Fibroblast of lung (primary cell): Measurements from ENCODE around the gene MAST3. TPM values are rescaled to one million over a fixed set of nuclear protein-coding genes. Genes with fewer than 3 reads are reported as not detected.

ENCODE experiments used
- DNase-seq, 2 donors: peaks; one replicate each; pipeline versions ENCODE4 v3.0.0 to v3.0.0-alpha.2; 2010; ENCODE audit warnings: low read depth in 2 of 2
- H2AFZ ChIP-seq: 2 replicates; pipeline ENCODE4 v1.5.1; 2012; ENCODE audit warnings: low read length, control low read depth, inconsistent platforms
- H3K27ac ChIP-seq: 2 replicates; pipeline ENCODE4 v1.5.1; 2011; ENCODE audit warnings: low read length, control low read depth; ENCODE audit not compliant: insufficient read depth
- H3K27me3 ChIP-seq: 2 replicates; pipeline ENCODE4 v1.5.1; 2011; ENCODE audit warnings: mild to moderate bottlenecking, low read length; ENCODE audit not compliant: control insufficient read depth, insufficient read depth
- H3K36me3 ChIP-seq: 2 replicates; pipeline ENCODE4 v1.5.1; 2011; ENCODE audit warnings: low read length; ENCODE audit not compliant: control insufficient read depth, insufficient read depth
- H3K4me1 ChIP-seq: 2 replicates; pipeline ENCODE4 v1.5.1; 2011; ENCODE audit warnings: low read length; ENCODE audit not compliant: control insufficient read depth, insufficient read depth; ENCODE audit errors: extremely low read depth
- H3K4me2 ChIP-seq: 2 replicates; pipeline ENCODE4 v1.5.1; 2011; ENCODE audit warnings: low read length, control low read depth; ENCODE audit not compliant: insufficient read depth; ENCODE audit errors: extremely low read depth
- H3K4me3 ChIP-seq, 4 experiments: fragments of 200-600 bp in 1 of 4; sonication (generic) in 1 of 4; replicated peaks in 1 of 4; 2 replicates each; pipeline ENCODE4 v1.5.1; 2011 to 2016; ENCODE audit warnings: low read length in 4 of 4, low read depth in 3 of 4, mild to moderate bottlenecking in 3 of 4, control low read depth in 2 of 4, inconsistent platforms in 1 of 4, mixed read lengths in 1 of 4; ENCODE audit not compliant: insufficient read depth in 1 of 4; ENCODE audit errors: control extremely low read depth in 1 of 4
- H3K79me2 ChIP-seq: 2 replicates; pipeline ENCODE4 v1.5.1; 2012; ENCODE audit warnings: mild to moderate bottlenecking, low read length, inconsistent platforms; ENCODE audit not compliant: control insufficient read depth, insufficient read depth
- H3K9ac ChIP-seq: 2 replicates; pipeline ENCODE4 v1.5.1; 2011; ENCODE audit warnings: mild to moderate bottlenecking, low read length, control low read depth; ENCODE audit not compliant: insufficient read depth
- H3K9me3 ChIP-seq: 2 replicates; pipeline ENCODE4 v1.5.1; 2012; ENCODE audit warnings: low read depth, low read length; ENCODE audit not compliant: control insufficient read depth, insufficient read depth
- H4K20me1 ChIP-seq: 2 replicates; pipeline ENCODE4 v1.5.1; 2011; ENCODE audit warnings: low read length; ENCODE audit not compliant: control insufficient read depth, insufficient read depth; ENCODE audit errors: extremely low read depth
- EZH2 ChIP-seq: IDR thresholded peaks from 2 replicates; pipeline ENCODE4 v1.5.1; 2012; ENCODE audit warnings: low read length, control low read depth, mild to moderate bottlenecking; ENCODE audit errors: missing control alignments
- polyA plus RNA-seq, 2 donors: library from polyadenylated mRNA; depleted of rRNA in 1 of 2; stranded (reverse) in 1 of 2; unstranded in 1 of 2; fragments of >200 nt; gene quantifications; 2 replicates each; pipeline ENCODE4 v1.2.1, GENCODE V29; 2011 to 2012; ENCODE audit warnings: missing spikeins in 1 of 2
- total RNA-seq: library from RNA; depleted of rRNA; stranded (reverse); fragments of >200 nt; gene quantifications from 2 replicates; pipeline ENCODE4 v1.2.1, GENCODE V29; 2014
- TF ChIP-seq, protein P1 (sequence below), 2 donors: IDR thresholded peaks in 1 of 2; conservative IDR thresholded peaks in 1 of 2; 1 replicate in 1 of 2; 2 replicates in 1 of 2; pipeline ENCODE4 v1.5.1; 2011 to 2012; ENCODE audit warnings: low read length in 2 of 2, control low read depth in 1 of 2, inconsistent platforms in 1 of 2, low read depth in 1 of 2, mild to moderate bottlenecking in 1 of 2

Gene MAST3
- total and polyA plus RNA-seq, 2 donors (not counting 1 experiment from before 2014, with no cell fraction given): 2.0 to 4.1 TPM

DNA sequence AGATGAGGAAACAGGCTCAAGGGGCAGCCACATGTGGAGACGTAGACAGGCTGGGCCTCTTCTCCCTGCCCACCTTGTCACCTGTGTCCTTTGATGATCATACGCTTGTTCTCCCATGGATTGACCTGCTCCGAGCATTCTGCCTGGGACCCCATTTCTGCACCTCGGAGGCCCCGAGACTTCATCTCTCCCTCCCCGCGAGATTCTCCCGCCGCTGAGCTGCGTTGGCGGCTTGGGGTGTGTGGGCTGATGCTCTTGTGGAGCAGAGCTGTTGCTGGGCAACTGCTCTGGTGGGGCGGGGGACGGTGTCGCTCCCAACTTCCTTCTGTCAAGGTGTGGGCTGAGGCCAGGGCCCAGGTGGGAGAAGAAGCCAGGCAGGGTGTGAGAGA lies 22.1 kb downstream of the MAST3 start:
- Histone ChIP-seq H2AFZ (no peak overlapping the region), H3K4me2 (no peak overlapping the region), H3K9me3 (no peaks in the 10 kb centered on the region), H3K27ac (no peak overlapping the region), H3K36me3 (peaks cover 10% of the 10 kb centered on the region), H3K27me3 (no peaks in the 10 kb centered on the region), H3K79me2 (no peaks in the 10 kb centered on the region), H3K4me1 (peaks cover 12% of the 10 kb centered on the region), H3K9ac (no peak overlapping the region), H3K4me3 (no peak overlapping the region), H4K20me1 (no peaks in the 10 kb centered on the region)
- TF ChIP-seq EZH2: no peak
- TF ChIP-seq, protein P1, sequence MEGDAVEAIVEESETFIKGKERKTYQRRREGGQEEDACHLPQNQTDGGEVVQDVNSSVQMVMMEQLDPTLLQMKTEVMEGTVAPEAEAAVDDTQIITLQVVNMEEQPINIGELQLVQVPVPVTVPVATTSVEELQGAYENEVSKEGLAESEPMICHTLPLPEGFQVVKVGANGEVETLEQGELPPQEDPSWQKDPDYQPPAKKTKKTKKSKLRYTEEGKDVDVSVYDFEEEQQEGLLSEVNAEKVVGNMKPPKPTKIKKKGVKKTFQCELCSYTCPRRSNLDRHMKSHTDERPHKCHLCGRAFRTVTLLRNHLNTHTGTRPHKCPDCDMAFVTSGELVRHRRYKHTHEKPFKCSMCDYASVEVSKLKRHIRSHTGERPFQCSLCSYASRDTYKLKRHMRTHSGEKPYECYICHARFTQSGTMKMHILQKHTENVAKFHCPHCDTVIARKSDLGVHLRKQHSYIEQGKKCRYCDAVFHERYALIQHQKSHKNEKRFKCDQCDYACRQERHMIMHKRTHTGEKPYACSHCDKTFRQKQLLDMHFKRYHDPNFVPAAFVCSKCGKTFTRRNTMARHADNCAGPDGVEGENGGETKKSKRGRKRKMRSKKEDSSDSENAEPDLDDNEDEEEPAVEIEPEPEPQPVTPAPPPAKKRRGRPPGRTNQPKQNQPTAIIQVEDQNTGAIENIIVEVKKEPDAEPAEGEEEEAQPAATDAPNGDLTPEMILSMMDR (conservative IDR thresholded peaks at IDR 0.05 in 1 of 2, IDR thresholded peaks at IDR 0.05 in 1 of 2; ENCODE audit: low read depth in 1 of 2, low read length in 2 of 2): no peak
- DNase-seq: no peak

DNA sequence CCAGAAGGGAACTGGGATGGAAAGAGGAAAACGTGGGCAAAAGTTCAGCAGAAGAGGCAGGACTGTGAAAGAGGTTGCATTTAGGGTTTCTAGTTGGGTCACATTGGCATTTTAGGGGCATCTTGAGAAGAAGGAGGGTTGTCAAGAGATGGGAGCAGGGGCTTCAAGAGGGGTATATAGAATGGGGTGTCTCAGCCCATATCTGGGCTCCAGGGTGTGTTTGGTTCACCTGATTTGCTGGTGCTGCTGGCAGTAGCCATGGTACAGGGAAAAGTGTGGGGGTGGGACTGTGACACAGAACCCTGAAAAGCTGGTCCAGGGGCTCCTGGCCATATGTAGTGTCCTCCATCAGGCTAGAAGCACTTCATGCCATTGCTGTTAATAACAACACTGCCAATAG lies 22.5 kb downstream of the MAST3 start:
- Histone ChIP-seq H3K4me1 (peaks cover 12% of the 10 kb centered on the region), H3K4me2 (no peak overlapping the region), H3K4me3 (no peak overlapping the region), H3K9me3 (no peaks in the 10 kb centered on the region), H4K20me1 (no peaks in the 10 kb centered on the region), H2AFZ (no peak overlapping the region), H3K36me3 (peaks cover 10% of the 10 kb centered on the region), H3K9ac (no peak overlapping the region), H3K27ac (no peak overlapping the region), H3K79me2 (no peaks in the 10 kb centered on the region), H3K27me3 (no peaks in the 10 kb centered on the region)
- TF ChIP-seq EZH2: no peak
- TF ChIP-seq, protein P1 (conservative IDR thresholded peaks at IDR 0.05 in 1 of 2, IDR thresholded peaks at IDR 0.05 in 1 of 2; ENCODE audit: low read depth in 1 of 2, low read length in 2 of 2): no peak
- DNase-seq: no peak

- DNase-seq: no peak
- Histone ChIP-seq H3K79me2 (no peaks in the 10 kb centered on the region), H2AFZ (no peak overlapping the region), H3K27me3 (no peaks in the 10 kb centered on the region), H3K9me3 (no peaks in the 10 kb centered on the region), H3K27ac (no peak overlapping the region), H3K4me1 (peaks cover 12% of the 10 kb centered on the region), H3K4me2 (no peak overlapping the region), H3K4me3 (no peak overlapping the region), H3K9ac (no peak overlapping the region), H3K36me3 (peaks cover 10% of the 10 kb centered on the region), H4K20me1 (no peaks in the 10 kb centered on the region)
- TF ChIP-seq, protein P1 (conservative IDR thresholded peaks at IDR 0.05 in 1 of 2, IDR thresholded peaks at IDR 0.05 in 1 of 2; ENCODE audit: low read depth in 1 of 2, low read length in 2 of 2): no peak
- no peak for TF ChIP-seq EZH2
These were observed 23.6 kb downstream of the MAST3 start for GRCh38 chr19:18121166-18121565.
